OCI-LY1 (cell line): ENCODE results near the gene VWCE.
"Not testable (repeated sequence)": the region's sequence is repeated elsewhere in the genome, so short reads cannot be mapped to it uniquely, and the experiment has no call there.

ENCODE experiments used
- H2AFZ ChIP-seq: fragments of 200-600 bp; sonication (generic), shearing (Covaris generic); 2 replicates; pipeline ENCODE4 v1.6.0; 2014; ENCODE audit warnings: antibody characterized with exemption, mild to moderate bottlenecking, low read length
- H3F3A ChIP-seq: fragments of 200-600 bp; sonication (generic), shearing (Covaris generic); 2 replicates; pipeline ENCODE4 v1.6.0; 2014; ENCODE audit warnings: mild to moderate bottlenecking, antibody characterized with exemption, low read length, moderate library complexity; ENCODE audit not compliant: insufficient read depth
- H3K27ac ChIP-seq: fragments of 200-600 bp; sonication (generic); 2 replicates; pipeline ENCODE4 v1.5.1; 2014; ENCODE audit warnings: low read length, mixed run types, mild to moderate bottlenecking, low read depth; ENCODE audit not compliant: poor library complexity, severe bottlenecking
- H3K27me3 ChIP-seq: fragments of 200-600 bp; sonication (generic); 2 replicates; pipeline ENCODE4 v1.6.0; 2014; ENCODE audit warnings: antibody characterized with exemption, mild to moderate bottlenecking, low read length, moderate library complexity; ENCODE audit not compliant: insufficient read depth
- H3K36me3 ChIP-seq: fragments of 200-600 bp; sonication (generic); 2 replicates; pipeline ENCODE4 v1.6.1; 2014; ENCODE audit warnings: mild to moderate bottlenecking, antibody characterized with exemption, low read length, moderate library complexity, mixed read lengths; ENCODE audit not compliant: insufficient read depth
- H3K4me1 ChIP-seq: fragments of 200-600 bp; sonication (generic); 2 replicates; pipeline ENCODE4 v1.5.1; 2014; ENCODE audit warnings: mild to moderate bottlenecking, low read length, moderate library complexity; ENCODE audit not compliant: insufficient read depth, severe bottlenecking
- H3K4me2 ChIP-seq: fragments of 200-600 bp; sonication (generic), shearing (Covaris generic); 2 replicates; pipeline ENCODE4 v1.6.1; 2014; ENCODE audit warnings: low read length
- H3K4me3 ChIP-seq: fragments of 200-600 bp; sonication (generic); 2 replicates; pipeline ENCODE4 v1.5.1; 2014; ENCODE audit warnings: low read length, low read depth, mild to moderate bottlenecking, mixed read lengths; ENCODE audit not compliant: poor library complexity, severe bottlenecking
- H3K79me2 ChIP-seq: fragments of 200-600 bp; shearing (Covaris generic); 2 replicates; pipeline ENCODE4 v1.6.1; 2016; ENCODE audit warnings: mixed run types, low read length, mixed read lengths; ENCODE audit not compliant: insufficient read depth
- H3K9ac ChIP-seq: fragments of 200-600 bp; sonication (generic), shearing (Covaris generic); 2 replicates; pipeline ENCODE4 v1.6.1; 2014; ENCODE audit warnings: mild to moderate bottlenecking, low read length, mixed read lengths
- H3K9me2 ChIP-seq: fragments of 200-600 bp; sonication (generic), shearing (Covaris generic); 2 replicates; pipeline ENCODE4 v1.6.1; 2014; ENCODE audit warnings: low read depth, mild to moderate bottlenecking, low read length, mixed read lengths
- H3K9me3 ChIP-seq: fragments of 200-600 bp; shearing (Covaris generic); 2 replicates; pipeline ENCODE4 v1.6.1; 2014; ENCODE audit warnings: low read length, mixed read lengths
- H4K20me1 ChIP-seq: fragments of 200-600 bp; sonication (generic), shearing (Covaris generic); 2 replicates; pipeline ENCODE4 v1.6.0; 2016; ENCODE audit warnings: mild to moderate bottlenecking, low read length; ENCODE audit not compliant: insufficient read depth
- EZH2 ChIP-seq: fragments of 200-600 bp; sonication (generic), shearing (Covaris generic); IDR thresholded peaks from 2 replicates; pipeline ENCODE4 v1.8.0; 2017; ENCODE audit warnings: borderline replicate concordance, mixed run types, mild to moderate bottlenecking, antibody characterized with exemption, low read length, moderate library complexity, mixed read lengths
- TF ChIP-seq, protein P1 (sequence below): fragments of 200-600 bp; sonication (generic), shearing (Covaris generic); IDR thresholded peaks from 2 replicates; pipeline ENCODE4 v1.5.1; 2017; ENCODE audit warnings: mild to moderate bottlenecking, antibody characterized with exemption, low read length, moderate library complexity, mixed read lengths

The VWCE gene

DNA sequence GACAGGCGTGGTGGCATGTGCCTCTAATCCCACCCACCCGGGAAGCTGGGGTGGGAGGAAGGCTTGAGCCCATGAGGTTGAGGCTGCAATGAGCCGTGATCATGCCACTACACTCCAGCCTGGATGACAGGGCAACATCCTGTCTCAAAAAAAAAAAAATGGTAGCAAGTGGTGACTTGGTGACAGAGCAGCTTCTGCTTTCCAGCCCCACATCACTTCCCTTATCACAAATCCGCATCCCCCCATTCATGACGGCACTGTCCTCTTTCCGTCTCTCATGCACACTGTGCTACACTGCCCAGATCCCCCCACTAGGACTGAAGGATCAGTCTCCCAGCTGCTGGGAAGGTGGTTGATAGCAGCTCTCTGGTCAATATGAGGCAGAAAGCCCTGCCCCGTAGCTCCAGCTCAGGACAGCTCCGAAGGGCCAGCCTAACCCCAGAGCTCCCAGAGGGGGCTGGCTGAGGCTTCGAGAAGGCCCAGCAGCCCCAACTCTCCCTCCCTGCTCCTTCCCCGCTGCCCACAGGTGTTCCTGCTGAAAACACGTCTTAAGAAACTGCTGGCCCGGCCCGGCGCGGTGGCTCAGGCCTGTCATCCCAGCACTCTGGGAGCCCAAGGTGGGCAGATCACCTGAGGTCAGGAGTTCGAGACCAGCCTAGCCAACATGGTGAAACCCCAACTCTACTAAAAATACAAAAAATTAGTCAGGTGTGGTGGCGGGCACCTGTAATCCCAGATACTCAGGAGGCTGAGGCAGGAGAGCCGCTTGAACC, 38.2 kb downstream of the VWCE start:
- no peak overlapping the region for H3K4me3 ChIP-seq

DNA sequence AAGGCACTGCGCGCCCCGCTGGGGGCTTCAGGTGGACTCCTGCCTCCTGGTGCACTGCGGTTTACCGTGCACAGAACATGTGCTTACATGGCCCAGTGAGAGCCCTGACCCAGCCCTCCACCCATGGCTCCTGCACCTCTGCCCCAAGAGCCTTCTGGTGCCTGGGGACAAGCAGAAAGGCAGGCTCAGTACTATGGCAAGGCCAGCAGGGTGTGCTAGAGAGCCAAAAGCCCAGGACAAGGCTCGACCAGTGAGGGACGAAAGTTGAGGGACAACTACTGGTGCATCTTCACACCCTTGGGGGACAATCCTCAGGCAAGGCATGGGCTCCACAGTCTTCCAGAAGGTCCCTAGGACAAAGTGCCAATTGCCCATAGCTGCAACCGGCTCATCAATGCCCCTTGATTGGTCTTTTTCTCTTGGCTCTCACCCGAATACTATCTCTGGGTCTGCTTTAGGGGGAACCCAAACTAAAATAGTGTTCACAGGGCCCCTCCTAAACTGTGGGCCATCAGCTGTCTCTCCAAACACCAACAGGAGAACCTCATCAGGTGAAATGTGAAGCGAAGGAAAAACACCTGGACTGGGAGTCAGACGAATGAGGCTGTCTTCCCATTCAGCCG, 40.6 kb downstream of the VWCE start:
- TF ChIP-seq EZH2: no peak
- TF ChIP-seq, protein P1, sequence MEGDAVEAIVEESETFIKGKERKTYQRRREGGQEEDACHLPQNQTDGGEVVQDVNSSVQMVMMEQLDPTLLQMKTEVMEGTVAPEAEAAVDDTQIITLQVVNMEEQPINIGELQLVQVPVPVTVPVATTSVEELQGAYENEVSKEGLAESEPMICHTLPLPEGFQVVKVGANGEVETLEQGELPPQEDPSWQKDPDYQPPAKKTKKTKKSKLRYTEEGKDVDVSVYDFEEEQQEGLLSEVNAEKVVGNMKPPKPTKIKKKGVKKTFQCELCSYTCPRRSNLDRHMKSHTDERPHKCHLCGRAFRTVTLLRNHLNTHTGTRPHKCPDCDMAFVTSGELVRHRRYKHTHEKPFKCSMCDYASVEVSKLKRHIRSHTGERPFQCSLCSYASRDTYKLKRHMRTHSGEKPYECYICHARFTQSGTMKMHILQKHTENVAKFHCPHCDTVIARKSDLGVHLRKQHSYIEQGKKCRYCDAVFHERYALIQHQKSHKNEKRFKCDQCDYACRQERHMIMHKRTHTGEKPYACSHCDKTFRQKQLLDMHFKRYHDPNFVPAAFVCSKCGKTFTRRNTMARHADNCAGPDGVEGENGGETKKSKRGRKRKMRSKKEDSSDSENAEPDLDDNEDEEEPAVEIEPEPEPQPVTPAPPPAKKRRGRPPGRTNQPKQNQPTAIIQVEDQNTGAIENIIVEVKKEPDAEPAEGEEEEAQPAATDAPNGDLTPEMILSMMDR: peak; percentile 85
- Histone ChIP-seq H3K9ac (no peak overlapping the region), H3K4me1 (no peaks in the 10 kb centered on the region), H3K9me3 (no peaks in the 10 kb centered on the region), H3K9me2 (no peaks in the 10 kb centered on the region), H3K27me3 (peaks cover 3% of the 10 kb centered on the region; the same call in 1 of the 2 replicates), H3F3A (no peaks in the 10 kb centered on the region), H3K27ac (no peak overlapping the region), H2AFZ (no peak overlapping the region), H4K20me1 (no peaks in the 10 kb centered on the region), H3K79me2 (no peaks in the 10 kb centered on the region), H3K36me3 (no peaks in the 10 kb centered on the region), H3K4me2 (no peak overlapping the region), H3K4me3 (no peak overlapping the region)

More for the DNA sequence above, 38.2 kb downstream of the VWCE start:
- Histone ChIP-seq H3K9ac (no peak overlapping the region), H4K20me1 (no peaks in the 10 kb centered on the region), H3K79me2 (no peaks in the 10 kb centered on the region), H3K27me3 (peaks cover 3% of the 10 kb centered on the region; the same call in 1 of the 2 replicates), H3F3A (no peaks in the 10 kb centered on the region), H3K36me3 (no peaks in the 10 kb centered on the region), H3K27ac (no peak overlapping the region), H3K4me1 (no peaks in the 10 kb centered on the region), H2AFZ (no peak overlapping the region), H3K9me2 (no peaks in the 10 kb centered on the region), H3K9me3 (no peaks in the 10 kb centered on the region), H3K4me2 (no peak overlapping the region)
- TF ChIP-seq, protein P1: no peak
- no peak for TF ChIP-seq EZH2

DNA sequence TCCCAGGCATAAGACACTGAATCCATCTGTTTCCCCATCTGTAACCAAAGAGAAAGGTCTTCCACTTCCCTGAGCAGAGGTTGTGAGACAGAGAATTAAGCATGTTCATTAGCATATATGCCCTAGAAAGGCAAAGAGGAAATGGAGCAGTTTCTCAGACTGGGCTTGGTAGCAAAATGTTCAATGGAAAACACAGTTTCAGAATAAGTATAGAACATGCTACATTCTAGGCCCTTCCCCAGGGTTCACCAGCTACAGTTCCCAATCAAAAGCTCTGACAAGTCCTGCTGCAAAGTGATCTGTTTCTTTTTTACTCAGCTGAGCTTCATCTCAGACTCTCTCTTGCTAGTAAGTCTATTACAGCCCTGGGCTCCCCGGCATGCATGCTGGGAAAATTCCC, 42.8 kb downstream of the VWCE start:
- H3K27ac ChIP-seq, H3F3A ChIP-seq, H2AFZ ChIP-seq, H3K36me3 ChIP-seq, H3K4me1 ChIP-seq, H3K9me2 ChIP-seq, H3K9ac ChIP-seq, H3K27me3 ChIP-seq, H3K4me3 ChIP-seq, H3K79me2 ChIP-seq, H3K9me3 ChIP-seq, H3K4me2 ChIP-seq, H4K20me1 ChIP-seq: not testable (repeated sequence)

DNA sequence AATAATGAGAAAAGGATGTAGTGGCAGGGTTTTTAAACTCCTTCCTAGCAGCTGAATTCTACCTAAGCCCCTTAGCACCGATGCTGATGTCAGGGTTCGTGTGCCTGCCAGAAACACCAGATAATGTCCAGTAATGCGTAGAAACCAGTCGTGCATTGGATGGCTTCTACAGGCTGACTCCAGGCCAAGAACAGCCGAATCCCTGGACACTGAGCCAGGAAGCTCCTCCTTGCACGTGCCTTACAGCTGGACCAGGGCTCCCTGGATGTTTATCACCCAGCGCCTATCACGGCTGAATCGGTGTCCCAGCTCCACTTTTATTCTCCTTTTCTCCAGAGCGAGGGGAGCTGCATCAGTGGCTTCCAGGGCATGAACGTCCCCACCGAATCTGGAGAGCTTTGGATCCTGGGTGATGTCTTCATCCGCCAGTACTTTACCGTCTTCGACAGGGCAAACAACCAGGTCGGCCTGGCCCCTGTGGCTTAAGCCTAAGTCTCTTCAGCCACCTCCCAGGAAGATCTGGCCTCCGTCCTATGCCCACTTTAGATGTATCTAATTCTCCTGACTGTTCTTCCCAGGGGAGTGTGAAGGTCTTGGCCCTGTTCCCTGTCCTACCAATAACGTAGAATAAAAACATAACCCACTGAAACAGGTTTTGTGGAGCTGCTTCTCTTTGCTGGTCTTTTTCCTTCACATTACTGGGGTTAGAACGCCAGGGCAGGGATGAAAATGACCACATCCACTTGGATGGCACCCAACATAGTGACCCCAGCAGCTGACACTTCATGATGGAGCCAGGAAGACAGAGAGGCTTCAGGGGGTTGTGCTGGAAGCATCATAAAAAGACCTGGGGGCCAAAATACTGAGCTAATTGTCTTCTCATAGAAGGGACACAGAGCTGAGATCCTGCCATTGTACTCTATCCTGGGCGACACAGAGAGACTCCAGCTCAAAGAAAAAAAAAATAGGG, 44.0 kb downstream of the VWCE start:
- H3F3A ChIP-seq, H3K27ac ChIP-seq, H3K27me3 ChIP-seq, H3K4me2 ChIP-seq, H3K9ac ChIP-seq, H4K20me1 ChIP-seq, H3K9me2 ChIP-seq, H2AFZ ChIP-seq, H3K79me2 ChIP-seq, H3K4me1 ChIP-seq, H3K9me3 ChIP-seq, H3K4me3 ChIP-seq, H3K36me3 ChIP-seq: not testable (repeated sequence)

DNA sequence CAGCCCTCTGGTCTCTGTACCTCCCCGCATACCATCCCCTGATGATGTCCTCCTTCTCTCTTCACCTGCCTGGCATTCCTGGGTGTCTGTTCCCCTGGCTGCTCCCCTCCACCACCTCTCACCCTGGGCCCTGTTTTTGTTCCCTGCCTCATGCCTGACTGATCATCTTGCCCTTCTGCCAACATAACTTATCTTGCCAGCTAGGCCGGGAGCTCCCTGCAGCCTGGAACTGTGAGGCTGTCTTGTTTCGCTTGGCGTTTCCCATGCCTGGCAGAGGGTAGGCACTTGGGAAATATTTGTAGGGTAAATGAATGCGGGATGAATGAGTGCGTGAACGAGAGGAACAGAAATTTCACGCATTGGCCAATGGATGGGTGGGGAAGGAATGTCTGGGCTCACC, 45.9 kb downstream of the VWCE start:
- H3K9ac ChIP-seq, H3K9me3 ChIP-seq, H3K4me1 ChIP-seq, H4K20me1 ChIP-seq, H3K4me2 ChIP-seq, H3K79me2 ChIP-seq, H3K27ac ChIP-seq, H3K27me3 ChIP-seq, H3K4me3 ChIP-seq, H2AFZ ChIP-seq, H3K9me2 ChIP-seq, H3F3A ChIP-seq, H3K36me3 ChIP-seq: not testable (repeated sequence)
